ENCODE results near the gene FHIT. TPM values are rescaled to one million over a fixed set of nuclear protein-coding genes. Genes with fewer than 3 reads are reported as not detected.

The FHIT gene
- total and polyA plus RNA-seq, 7 donors: 2.4 to 10.2 (median 6.1) TPM

DNA sequence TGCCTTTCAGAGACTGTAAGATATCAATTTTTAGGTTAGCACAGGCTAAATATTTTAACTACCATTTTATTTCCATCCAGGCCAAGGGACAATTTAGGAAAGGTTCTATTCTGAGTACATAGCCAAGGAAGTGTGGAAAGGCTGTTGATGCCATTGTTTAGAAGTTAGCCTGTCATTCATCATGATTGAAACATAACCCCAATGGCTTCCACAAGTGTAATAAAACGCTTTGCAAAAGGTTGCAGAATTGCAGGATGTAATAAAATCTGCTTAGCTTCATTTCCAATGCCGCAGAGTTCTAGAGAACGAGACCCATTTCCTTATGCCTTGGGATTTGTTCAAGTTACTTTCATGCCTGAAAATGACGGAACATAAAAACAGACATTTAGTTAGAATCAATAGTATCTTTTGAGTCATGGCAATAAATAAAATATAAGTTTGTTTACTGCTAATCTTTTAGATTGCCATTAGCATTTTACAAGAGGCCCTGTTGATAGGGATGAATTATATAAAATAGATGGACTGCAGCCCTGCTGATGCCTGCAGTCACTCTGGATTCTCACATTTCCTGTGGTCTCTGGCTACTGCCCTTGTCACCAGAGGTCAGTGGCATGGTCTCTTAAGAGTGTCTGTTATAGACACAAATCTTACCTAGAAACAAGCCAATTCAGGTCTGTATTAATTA, 1523.2 kb downstream of the FHIT start:
- no peaks in the 10 kb centered on the region for H3K36me3 ChIP-seq
- intact Hi-C loops (cut with DNase I): no loop called here
- TF ChIP-seq POLR2AphosphoS5 (IDR thresholded peaks at IDR 0.05): no peak
- no peak for TF ChIP-seq EP300 (IDR thresholded peaks at IDR 0.05)
- no peak for TF ChIP-seq POLR2A (IDR thresholded peaks at IDR 0.05)
- TF ChIP-seq, protein P1, sequence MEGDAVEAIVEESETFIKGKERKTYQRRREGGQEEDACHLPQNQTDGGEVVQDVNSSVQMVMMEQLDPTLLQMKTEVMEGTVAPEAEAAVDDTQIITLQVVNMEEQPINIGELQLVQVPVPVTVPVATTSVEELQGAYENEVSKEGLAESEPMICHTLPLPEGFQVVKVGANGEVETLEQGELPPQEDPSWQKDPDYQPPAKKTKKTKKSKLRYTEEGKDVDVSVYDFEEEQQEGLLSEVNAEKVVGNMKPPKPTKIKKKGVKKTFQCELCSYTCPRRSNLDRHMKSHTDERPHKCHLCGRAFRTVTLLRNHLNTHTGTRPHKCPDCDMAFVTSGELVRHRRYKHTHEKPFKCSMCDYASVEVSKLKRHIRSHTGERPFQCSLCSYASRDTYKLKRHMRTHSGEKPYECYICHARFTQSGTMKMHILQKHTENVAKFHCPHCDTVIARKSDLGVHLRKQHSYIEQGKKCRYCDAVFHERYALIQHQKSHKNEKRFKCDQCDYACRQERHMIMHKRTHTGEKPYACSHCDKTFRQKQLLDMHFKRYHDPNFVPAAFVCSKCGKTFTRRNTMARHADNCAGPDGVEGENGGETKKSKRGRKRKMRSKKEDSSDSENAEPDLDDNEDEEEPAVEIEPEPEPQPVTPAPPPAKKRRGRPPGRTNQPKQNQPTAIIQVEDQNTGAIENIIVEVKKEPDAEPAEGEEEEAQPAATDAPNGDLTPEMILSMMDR (IDR thresholded peaks at IDR 0.05): no peak
- no peak for DNase-seq
- H3K27me3 ChIP-seq: no peaks in the 10 kb centered on the region
- H3K27ac ChIP-seq: no peak overlapping the region
- H3K4me1 ChIP-seq: no peaks in the 10 kb centered on the region
- H3K9me3 ChIP-seq: no peaks in the 10 kb centered on the region
- no peak overlapping the region for H3K4me3 ChIP-seq
- 20 to 71% methylated on average over 4 of the region's 4 CpGs for WGBS, 2 donors

- Histone ChIP-seq H3K9me3 (no peaks in the 10 kb centered on the region), H3K27ac (no peak overlapping the region), H3K27me3 (no peaks in the 10 kb centered on the region), H3K4me1 (no peaks in the 10 kb centered on the region), H3K4me3 (no peak overlapping the region), H3K36me3 (no peaks in the 10 kb centered on the region)
- intact Hi-C loops (cut with DNase I): no loop called here
- TF ChIP-seq, protein P1 (IDR thresholded peaks at IDR 0.05): no peak
- no peak for TF ChIP-seq POLR2A (IDR thresholded peaks at IDR 0.05)
- TF ChIP-seq EP300 (IDR thresholded peaks at IDR 0.05): no peak
- TF ChIP-seq POLR2AphosphoS5 (IDR thresholded peaks at IDR 0.05): no peak
- no peak for DNase-seq
- WGBS, 2 donors: 88 to 91% methylated on average over 2 of the region's 2 CpGs
Measured at GRCh38 chr3:59726279-59726678, 1525.0 kb downstream of the FHIT start.

- 71 to 85% methylated on average over 1 of the region's 1 CpG for WGBS, 2 donors
- TF ChIP-seq POLR2A (IDR thresholded peaks at IDR 0.05): no peak
- Histone ChIP-seq H3K4me1 (no peaks in the 10 kb centered on the region), H3K9me3 (peaks cover 0 to 4% (median 0%) of the 10 kb centered on the region in 4 donors), H3K4me3 (no peak overlapping the region), H3K27me3 (no peaks in the 10 kb centered on the region), H3K27ac (no peak overlapping the region), H3K36me3 (no peaks in the 10 kb centered on the region)
- intact Hi-C loops (cut with DNase I): no loop called here
- DNase-seq: no peak
Measured at GRCh38 chr3:59717679-59718205, 1533.5 kb downstream of the FHIT start.

DNA sequence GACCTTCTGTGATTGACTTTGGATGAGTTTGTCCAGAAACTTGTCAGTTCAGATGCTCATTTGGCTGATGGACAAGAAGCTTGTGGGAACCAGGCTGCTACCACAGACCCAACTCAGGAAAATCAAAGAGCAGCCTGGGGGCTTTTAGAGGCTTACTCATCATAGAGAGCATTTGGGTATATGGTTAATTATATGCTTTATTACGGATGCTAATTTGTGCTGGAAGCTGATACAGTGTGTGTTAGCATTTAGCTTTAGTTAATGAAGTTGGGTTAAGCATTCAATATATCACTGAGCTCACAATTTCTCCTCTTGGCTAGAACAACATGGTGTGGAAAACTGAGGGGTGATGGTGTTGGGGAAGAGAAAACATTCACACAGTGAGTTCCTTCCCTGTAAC, 1537.2 kb downstream of the FHIT start:
- TF ChIP-seq POLR2A (IDR thresholded peaks at IDR 0.05) (no peak), EP300 (IDR thresholded peaks at IDR 0.05) (no peak), POLR2AphosphoS5 (IDR thresholded peaks at IDR 0.05) (no peak)
- TF ChIP-seq, protein P1 (IDR thresholded peaks at IDR 0.05): no peak
- H3K36me3 ChIP-seq: no peaks in the 10 kb centered on the region
- peaks cover 0 to 4% (median 0%) of the 10 kb centered on the region in 4 donors for H3K9me3 ChIP-seq
- no peak for DNase-seq
- intact Hi-C loops (cut with DNase I): no loop called here
- no peaks in the 10 kb centered on the region for H3K4me1 ChIP-seq
- no peaks in the 10 kb centered on the region for H3K27me3 ChIP-seq
- no peak overlapping the region for H3K4me3 ChIP-seq
- no peak overlapping the region for H3K27ac ChIP-seq
- WGBS, 2 donors: 88 to 93% methylated on average over 1 of the region's 1 CpG

DNA sequence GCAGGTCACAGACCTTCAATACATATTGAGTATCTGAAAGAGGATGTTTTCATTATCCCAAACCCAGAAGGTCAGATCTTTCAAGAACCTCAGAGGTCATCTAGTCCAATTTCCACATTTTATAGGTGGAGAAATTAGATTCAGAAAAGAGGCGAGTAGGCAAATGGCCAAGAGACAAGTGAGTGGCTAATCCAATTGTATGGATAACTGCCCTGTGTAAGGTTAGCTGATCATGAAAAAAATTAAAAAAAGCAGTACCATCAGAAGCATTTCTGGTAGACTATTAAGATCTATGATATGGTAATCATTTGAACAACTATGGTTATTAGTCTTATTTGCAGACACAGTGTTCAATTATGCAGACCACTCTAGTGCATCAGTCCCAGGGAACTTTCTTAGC, 1540.7 kb downstream of the FHIT start:
- Histone ChIP-seq H3K9me3 (peaks cover 0 to 4% (median 0%) of the 10 kb centered on the region in 4 donors), H3K4me1 (no peaks in the 10 kb centered on the region), H3K4me3 (no peak overlapping the region), H3K36me3 (no peaks in the 10 kb centered on the region), H3K27me3 (no peaks in the 10 kb centered on the region), H3K27ac (no peak overlapping the region)
- no peak for DNase-seq
- intact Hi-C loops (cut with DNase I): no loop called here
- TF ChIP-seq, protein P1 (IDR thresholded peaks at IDR 0.05): no peak
- TF ChIP-seq EP300 (IDR thresholded peaks at IDR 0.05) (no peak), POLR2AphosphoS5 (IDR thresholded peaks at IDR 0.05) (no peak), POLR2A (IDR thresholded peaks at IDR 0.05) (no peak)
- 90 to 94% methylated on average over 1 of the region's 1 CpG for WGBS, 2 donors
